Vagina (tissue), 2 donors: ENCODE measurements around the gene LRFN3.

Experiments used
- POLR2A ChIP-seq, 2 donors: fragments of 450-650 bp; IDR thresholded peaks; one replicate each; pipeline ENCODE4 v1.6.1; 2017; ENCODE audit warnings: antibody characterized with exemption in 2 of 2, mild to moderate bottlenecking in 2 of 2, moderate library complexity in 2 of 2
- TF ChIP-seq, protein P1 (sequence below), 3 experiments: fragments of 450-650 bp in 2 of 3; fragments of 200-600 bp in 1 of 3; sonication (generic) in 1 of 3; IDR thresholded peaks; one replicate each; pipeline ENCODE4 v1.5.1; 2017 to 2019; ENCODE audit warnings: antibody characterized with exemption in 3 of 3, mild to moderate bottlenecking in 2 of 3, moderate library complexity in 2 of 3

DNA sequence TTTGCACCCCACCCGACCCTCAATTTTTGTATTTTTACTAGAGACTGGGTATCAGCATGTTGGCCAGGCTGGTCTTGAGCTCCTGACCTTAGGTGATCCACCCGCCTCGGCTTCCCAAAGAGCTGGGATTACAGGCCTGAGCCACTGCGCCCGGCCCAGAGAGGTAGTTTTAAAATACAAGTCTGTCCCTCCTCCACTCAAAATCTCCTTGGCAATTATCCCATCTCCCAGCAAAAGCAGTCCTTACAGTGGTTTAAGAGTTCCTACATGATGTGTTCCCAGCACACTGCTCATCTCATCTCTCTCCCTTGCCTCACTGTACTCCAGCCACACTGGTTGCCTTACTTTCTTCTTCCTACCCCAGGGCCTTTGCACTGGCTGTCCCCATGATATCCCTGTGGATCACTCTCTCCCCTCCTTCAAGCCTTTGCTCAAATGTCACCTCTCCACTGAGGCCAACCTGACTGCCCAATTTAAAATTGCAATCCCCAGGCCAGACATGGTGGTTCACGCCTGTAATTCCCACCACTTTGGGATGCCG is 24.3 kb downstream of the LRFN3 start:
- TF ChIP-seq, protein P1, sequence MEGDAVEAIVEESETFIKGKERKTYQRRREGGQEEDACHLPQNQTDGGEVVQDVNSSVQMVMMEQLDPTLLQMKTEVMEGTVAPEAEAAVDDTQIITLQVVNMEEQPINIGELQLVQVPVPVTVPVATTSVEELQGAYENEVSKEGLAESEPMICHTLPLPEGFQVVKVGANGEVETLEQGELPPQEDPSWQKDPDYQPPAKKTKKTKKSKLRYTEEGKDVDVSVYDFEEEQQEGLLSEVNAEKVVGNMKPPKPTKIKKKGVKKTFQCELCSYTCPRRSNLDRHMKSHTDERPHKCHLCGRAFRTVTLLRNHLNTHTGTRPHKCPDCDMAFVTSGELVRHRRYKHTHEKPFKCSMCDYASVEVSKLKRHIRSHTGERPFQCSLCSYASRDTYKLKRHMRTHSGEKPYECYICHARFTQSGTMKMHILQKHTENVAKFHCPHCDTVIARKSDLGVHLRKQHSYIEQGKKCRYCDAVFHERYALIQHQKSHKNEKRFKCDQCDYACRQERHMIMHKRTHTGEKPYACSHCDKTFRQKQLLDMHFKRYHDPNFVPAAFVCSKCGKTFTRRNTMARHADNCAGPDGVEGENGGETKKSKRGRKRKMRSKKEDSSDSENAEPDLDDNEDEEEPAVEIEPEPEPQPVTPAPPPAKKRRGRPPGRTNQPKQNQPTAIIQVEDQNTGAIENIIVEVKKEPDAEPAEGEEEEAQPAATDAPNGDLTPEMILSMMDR (IDR thresholded peaks at IDR 0.05): no peak
- no peak for TF ChIP-seq POLR2A (IDR thresholded peaks at IDR 0.05)
